Activated naive CD8-positive, alpha-beta T cell treated with anti-CD3 and anti-CD28 coated beads for 36 hours (primary cell): ENCODE measurements around the gene XYLT1. TPM values are rescaled to one million over a fixed set of nuclear protein-coding genes. Genes with fewer than 3 reads are reported as not detected.

Source experiments
- DNase-seq: peaks from one replicate; pipeline ENCODE4 v3.0.0; 2021
- H3K27ac Mint-ChIP-seq: one replicate; pipeline ENCODE4 v1.8.0; 2022; ENCODE audit warnings: mild to moderate bottlenecking, moderate library complexity, mixed read lengths
- H3K27me3 Mint-ChIP-seq: one replicate; pipeline ENCODE4 v1.8.0; 2022; ENCODE audit warnings: mild to moderate bottlenecking, mixed read lengths
- H3K36me3 Mint-ChIP-seq: one replicate; pipeline ENCODE4 v1.8.0; 2021; ENCODE audit warnings: mild to moderate bottlenecking, mixed read lengths
- H3K4me1 Mint-ChIP-seq: one replicate; pipeline ENCODE4 v1.8.0; 2021; ENCODE audit warnings: mixed read lengths
- H3K4me3 Mint-ChIP-seq: one replicate; pipeline ENCODE4 v1.8.0; 2022; ENCODE audit warnings: mild to moderate bottlenecking, moderate library complexity, mixed read lengths
- H3K9me3 Mint-ChIP-seq: one replicate; pipeline ENCODE4 v1.8.0; 2022; ENCODE audit warnings: mixed read lengths
- total RNA-seq, 2 experiments: library from RNA; stranded (reverse); gene quantifications; one replicate each; pipeline ENCODE4 v1.2.3, GENCODE V29; 2021

XYLT1 gene
- total RNA-seq, 2 experiments from 2014 or later = 4.1 to 4.6 TPM

DNA sequence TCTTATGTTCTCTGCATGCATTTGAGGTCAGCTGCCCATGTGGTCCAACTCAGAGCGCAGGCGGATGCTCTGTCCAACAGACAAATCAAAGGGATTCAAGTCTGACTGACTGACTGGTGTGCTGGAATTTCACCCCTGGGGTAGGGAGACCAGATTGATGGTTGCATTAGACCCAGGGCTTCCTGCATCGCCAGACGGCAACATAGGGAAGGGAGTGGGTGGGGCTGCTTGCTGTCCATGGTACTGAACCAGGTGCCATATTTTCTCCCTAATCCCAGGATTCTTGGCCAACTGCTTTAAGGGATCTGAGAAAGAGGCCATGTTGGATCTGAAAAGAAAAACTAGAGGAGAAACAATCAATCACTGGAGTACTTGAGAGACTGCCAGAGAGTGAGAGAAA is 332.0 kb downstream of the XYLT1 start:
- Mint-ChIP-seq H3K27ac (no peak overlapping the region), H3K36me3 (peaks cover 25% of the 10 kb centered on the region), H3K4me1 (peaks cover 10% of the 10 kb centered on the region), H3K9me3 (peaks cover 1% of the 10 kb centered on the region), H3K4me3 (no peak overlapping the region), H3K27me3 (no peaks in the 10 kb centered on the region)
- no peak for DNase-seq

DNA sequence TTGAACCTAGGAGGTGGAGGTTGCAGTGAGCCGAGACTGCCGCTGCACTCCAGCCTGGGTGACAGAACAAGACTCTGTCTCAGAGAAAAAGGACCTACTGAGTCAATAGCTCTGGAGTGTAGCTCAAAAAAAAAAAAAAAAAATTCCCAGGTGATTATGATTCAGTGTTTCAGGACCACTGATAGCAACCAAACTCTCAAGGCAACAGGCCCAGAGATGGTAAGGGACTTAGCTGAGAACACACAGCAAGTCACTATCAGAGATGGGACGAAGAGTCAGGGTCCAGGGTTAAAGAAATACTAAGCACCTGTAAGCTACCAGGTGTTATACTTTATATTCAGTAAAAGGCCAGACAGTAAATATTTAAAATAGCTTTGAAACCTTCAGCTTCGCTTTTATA is 335.3 kb downstream of the XYLT1 start:
- Mint-ChIP-seq H3K9me3 (peaks cover 1% of the 10 kb centered on the region), H3K4me1 (peaks cover 25% of the 10 kb centered on the region), H3K27ac (no peak overlapping the region), H3K36me3 (peaks cover 28% of the 10 kb centered on the region), H3K27me3 (no peaks in the 10 kb centered on the region), H3K4me3 (no peak overlapping the region)
- no peak for DNase-seq

DNA sequence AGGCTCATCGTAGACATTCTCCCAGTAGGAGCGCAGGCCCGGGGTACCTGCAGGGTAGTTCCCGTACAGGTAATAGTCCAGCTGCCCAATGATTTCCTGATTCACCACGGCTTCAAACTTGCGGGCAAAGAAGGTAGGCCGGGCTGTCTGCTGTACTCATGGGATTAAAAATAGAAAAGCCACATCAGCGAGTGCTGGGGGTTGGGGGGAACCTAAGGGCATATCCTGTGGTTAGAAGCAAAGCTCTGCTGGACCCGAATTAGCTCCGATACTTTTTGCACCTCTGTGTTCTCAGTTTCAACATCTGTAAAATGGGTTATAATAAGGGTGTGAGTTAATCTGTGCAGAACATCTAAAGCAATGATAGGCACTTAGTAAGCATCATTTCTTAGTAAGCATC is 336.2 kb downstream of the XYLT1 start:
- H3K9me3 Mint-ChIP-seq = peaks cover 1% of the 10 kb centered on the region
- peaks cover 26% of the 10 kb centered on the region for H3K36me3 Mint-ChIP-seq
- H3K27me3 Mint-ChIP-seq = no peaks in the 10 kb centered on the region
- no peak overlapping the region for H3K27ac Mint-ChIP-seq
- no peak for DNase-seq
- no peak overlapping the region for H3K4me3 Mint-ChIP-seq
- peaks cover 25% of the 10 kb centered on the region for H3K4me1 Mint-ChIP-seq

DNA sequence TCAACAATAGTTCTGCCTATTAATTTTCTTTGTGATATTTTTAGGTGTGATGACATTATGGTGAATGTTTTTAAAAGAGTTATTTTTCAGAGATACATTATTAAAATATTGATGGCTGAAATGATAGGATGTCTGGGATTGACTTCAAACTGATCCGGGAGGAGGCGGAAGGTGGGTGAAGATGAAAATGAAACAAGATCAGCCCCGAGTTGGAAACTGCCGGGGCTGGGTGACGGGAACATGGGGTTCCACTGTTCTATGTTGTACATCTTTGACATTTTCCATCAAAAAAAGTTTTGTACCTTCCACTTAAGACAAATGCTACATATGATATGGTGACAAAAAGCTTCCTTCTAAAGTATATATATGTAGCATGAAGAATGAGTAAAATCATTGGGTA is 336.9 kb downstream of the XYLT1 start:
- Mint-ChIP-seq H3K4me1 (peaks cover 25% of the 10 kb centered on the region), H3K4me3 (no peak overlapping the region), H3K27me3 (no peaks in the 10 kb centered on the region), H3K9me3 (peaks cover 1% of the 10 kb centered on the region), H3K36me3 (peaks cover 18% of the 10 kb centered on the region), H3K27ac (no peak overlapping the region)
- DNase-seq = no peak

DNA sequence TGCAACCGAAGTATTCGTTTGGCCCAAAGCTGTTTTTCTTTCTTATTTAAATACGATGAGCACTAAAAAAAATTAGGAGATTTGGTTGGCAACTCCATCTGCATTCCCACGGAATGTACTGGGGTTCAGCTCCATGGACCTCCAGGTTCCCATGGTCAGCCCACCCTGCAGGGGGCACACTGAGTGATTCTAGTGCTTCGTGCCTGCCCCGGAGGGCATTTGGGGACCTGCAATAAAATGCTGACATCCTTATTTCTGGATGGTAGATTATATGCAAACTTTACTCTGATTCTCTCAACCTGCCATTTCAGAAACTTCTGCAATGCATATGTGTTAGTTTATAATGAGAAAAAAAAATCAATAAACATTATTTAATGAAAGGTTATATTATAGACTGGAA is 339.4 kb downstream of the XYLT1 start:
- DNase-seq = no peak
- Mint-ChIP-seq H3K4me1 (peaks cover 25% of the 10 kb centered on the region), H3K9me3 (no peaks in the 10 kb centered on the region), H3K36me3 (peaks cover 14% of the 10 kb centered on the region), H3K27ac (no peak overlapping the region), H3K4me3 (no peak overlapping the region), H3K27me3 (no peaks in the 10 kb centered on the region)

DNA sequence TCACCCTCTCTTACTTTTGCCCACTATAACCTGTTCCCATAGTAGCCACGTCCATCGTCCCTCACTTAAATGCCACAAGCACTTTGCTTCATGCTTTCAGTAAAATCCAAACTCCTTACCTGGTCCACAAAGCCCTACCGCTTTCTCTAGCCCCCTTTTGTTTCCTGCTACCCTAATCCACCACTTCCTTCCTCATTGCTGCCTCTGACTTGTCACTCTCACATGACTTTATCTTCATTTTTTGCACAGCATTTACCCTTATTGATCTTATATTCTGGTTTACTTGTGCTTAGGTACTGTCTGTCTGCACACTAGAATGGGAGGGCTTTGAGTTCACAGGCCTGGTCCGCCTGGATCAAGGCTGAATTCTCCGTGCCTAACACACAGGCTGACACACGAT is 340.0 kb downstream of the XYLT1 start:
- Mint-ChIP-seq H3K27ac (no peak overlapping the region), H3K4me3 (no peak overlapping the region), H3K4me1 (peaks cover 25% of the 10 kb centered on the region), H3K27me3 (no peaks in the 10 kb centered on the region), H3K36me3 (peaks cover 15% of the 10 kb centered on the region), H3K9me3 (no peaks in the 10 kb centered on the region)
- DNase-seq = no peak

DNA sequence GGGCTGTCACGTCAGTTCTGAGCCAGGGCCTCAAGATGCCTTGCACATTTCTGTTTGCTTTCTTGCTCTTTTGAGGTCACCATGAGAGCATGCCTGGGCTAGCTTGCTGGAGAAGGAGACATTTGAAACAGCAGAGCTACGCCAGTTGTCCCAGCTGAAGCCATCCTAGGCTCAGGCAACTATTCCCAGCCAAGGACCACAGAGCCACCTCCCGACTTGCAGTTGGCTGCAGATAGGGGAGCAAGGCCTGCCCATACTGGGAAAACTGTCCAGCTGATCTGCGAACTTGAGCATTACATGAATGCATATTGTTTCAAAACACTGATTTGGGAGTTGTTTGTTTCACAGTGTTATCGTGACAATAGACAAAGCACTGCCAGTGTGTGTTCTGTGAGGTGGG is 340.8 kb downstream of the XYLT1 start:
- no peak for DNase-seq
- Mint-ChIP-seq H3K36me3 (peaks cover 23% of the 10 kb centered on the region), H3K9me3 (no peaks in the 10 kb centered on the region), H3K27me3 (no peaks in the 10 kb centered on the region), H3K4me3 (no peak overlapping the region), H3K4me1 (peaks cover 23% of the 10 kb centered on the region), H3K27ac (no peak overlapping the region)

DNA sequence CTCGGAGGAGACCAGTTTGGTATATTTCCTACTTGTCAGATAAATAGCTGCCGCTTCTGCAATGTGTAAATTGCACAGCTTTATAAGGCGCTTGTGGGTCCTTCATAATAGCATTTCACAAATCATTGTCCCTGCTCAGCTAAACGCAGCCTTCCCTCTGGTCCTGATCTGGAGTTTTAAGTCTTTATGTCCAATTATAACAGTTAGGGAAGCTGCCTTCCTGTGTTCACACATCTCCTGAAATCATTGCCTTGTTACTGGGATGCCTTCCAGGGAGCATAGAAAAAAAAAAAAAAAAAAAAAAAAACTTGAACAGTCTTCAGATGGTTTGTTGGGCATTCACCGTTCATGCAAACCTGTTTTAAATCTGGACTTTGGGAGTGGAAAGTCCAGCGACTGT is 342.0 kb downstream of the XYLT1 start:
- Mint-ChIP-seq H3K36me3 (peaks cover 26% of the 10 kb centered on the region), H3K27ac (no peak overlapping the region), H3K9me3 (no peaks in the 10 kb centered on the region), H3K27me3 (no peaks in the 10 kb centered on the region), H3K4me3 (no peak overlapping the region), H3K4me1 (peaks cover 15% of the 10 kb centered on the region)
- DNase-seq = no peak

DNA sequence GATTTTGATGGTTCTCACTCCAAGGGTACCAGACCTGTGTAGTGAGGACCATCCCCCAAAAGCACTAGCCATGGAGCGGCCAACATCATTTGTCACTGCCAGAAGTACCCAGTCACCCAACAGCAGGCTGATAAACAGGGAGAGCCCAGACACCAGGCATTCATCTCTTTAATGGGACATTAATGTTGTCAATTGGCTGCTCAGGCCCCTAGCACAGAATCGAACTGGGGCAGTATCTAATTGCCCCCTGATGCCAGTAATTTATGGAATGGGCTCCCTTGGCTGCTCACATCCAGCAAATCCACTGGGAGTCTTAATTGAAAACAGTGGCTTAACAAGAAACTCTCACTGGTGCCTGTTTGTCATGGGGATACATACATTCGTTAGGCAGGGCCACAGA is 344.6 kb downstream of the XYLT1 start:
- Mint-ChIP-seq H3K4me1 (peaks cover 7% of the 10 kb centered on the region), H3K27ac (no peak overlapping the region), H3K36me3 (peaks cover 28% of the 10 kb centered on the region), H3K27me3 (no peaks in the 10 kb centered on the region), H3K9me3 (no peaks in the 10 kb centered on the region), H3K4me3 (no peak overlapping the region)
- no peak for DNase-seq

DNA sequence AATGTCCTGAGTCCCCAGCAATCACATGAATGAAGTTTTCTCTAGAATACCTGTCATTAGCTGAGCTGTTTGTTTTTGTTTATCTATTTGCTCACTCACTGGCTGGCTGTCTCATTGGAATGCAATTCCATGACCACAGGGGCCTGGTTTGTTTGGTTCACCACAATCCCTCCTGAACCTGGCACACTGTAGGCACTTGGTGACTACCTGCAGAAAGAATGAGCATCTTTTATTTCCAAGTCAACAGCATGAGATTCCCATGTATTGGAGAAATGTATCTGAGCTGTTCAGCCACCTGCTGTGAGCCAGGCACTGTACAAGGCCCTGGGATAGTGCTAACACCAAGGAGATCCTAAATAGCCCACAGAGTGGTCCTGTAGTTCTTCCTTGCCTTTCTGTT is 345.1 kb downstream of the XYLT1 start:
- H3K36me3 Mint-ChIP-seq = peaks cover 28% of the 10 kb centered on the region
- H3K9me3 Mint-ChIP-seq = no peaks in the 10 kb centered on the region
- H3K27ac Mint-ChIP-seq = no peak overlapping the region
- H3K4me1 Mint-ChIP-seq = peaks cover 2% of the 10 kb centered on the region
- no peak for DNase-seq
- H3K27me3 Mint-ChIP-seq = no peaks in the 10 kb centered on the region
- H3K4me3 Mint-ChIP-seq = no peak overlapping the region

DNA sequence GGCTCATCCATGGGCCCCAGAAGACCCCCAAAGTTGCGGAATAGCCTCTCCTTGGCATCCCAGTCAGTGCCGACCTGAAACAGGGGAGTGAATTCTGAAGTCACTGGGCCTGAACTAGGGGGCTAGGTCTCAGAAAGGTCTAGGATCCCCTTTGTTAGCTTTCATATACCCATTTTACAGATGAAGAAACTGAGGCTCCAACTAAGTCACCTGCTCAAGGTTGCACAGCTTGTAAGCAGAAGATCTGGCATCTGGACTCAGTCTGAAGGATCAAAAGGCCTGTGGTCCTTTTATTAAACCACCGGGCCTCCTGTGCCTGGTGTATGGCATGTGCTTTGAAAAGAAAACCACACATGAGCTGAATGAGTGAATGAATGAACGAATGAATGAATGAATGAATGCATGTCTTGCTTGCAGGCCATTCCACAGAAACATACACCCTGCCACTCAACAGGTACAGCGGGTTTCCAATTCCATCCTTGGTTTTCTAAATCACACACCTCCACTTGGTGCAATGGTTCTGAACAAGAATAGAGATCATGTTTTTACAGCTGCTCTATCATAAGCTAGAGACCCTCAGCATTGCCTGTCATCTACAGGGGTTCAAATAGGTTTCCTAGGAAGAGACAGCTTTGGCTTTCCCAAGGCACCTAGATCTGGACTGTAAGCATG is 352.7 kb downstream of the XYLT1 start:
- Mint-ChIP-seq H3K4me3 (no peak overlapping the region), H3K27me3 (no peaks in the 10 kb centered on the region), H3K4me1 (peaks cover 1% of the 10 kb centered on the region), H3K9me3 (no peaks in the 10 kb centered on the region), H3K27ac (no peak overlapping the region), H3K36me3 (peaks cover 9% of the 10 kb centered on the region)
- no peak for DNase-seq

DNA sequence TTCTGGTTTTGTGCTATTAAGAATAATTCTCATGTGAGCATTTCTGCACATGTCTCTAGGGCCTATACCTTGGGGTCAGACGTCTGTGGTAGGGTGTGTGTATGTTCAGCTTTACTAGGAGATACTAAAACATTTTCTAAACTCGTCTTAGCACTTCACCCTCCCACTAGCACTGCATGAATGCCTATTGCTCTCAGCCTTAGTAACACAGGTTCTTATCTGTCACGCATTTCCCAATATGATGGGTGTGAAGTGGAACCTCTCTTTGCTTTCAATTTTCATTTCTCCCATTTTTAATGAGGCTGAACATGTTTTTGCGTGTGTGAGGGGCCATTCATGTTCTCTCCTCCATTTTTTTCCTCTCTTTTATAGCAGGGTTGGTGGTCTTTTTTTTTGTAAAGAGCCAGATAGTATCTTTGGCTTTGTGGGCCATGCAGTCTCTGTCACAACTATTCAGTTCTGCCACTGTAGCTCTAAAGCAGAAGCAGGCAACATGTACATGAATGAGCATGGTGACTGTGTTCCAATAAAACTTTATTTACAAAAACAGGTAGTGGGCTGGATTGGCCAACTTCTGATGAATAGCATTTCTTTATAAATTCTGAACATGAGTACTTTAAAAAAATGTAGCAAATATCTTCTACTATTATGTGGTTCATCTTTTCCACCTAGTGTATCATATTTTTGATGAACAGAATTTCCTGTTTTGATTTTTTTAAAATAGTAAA is 354.0 kb downstream of the XYLT1 start:
- Mint-ChIP-seq H3K9me3 (no peaks in the 10 kb centered on the region), H3K36me3 (peaks cover 9% of the 10 kb centered on the region), H3K4me3 (no peak overlapping the region), H3K27ac (no peak overlapping the region), H3K4me1 (peaks cover 1% of the 10 kb centered on the region), H3K27me3 (no peaks in the 10 kb centered on the region)
- DNase-seq = no peak

DNA sequence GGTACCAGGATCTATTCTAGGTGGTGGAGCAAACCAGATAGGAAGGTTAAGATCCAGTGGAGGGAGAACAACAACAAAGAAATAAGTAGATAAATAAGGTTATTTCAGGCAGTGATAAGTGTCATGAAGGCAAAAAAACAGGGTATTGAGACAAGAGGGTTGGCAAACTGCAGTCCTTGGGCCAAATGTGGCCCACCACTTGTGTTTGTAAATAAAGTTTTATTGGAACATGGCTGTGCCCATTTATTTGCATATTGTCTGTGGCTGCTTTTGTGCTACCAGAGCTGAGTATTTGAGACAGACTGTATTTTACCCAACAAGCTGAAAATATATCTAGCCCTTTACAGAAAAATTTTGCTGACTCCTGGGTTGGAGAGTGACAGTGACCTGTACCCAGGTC is 361.3 kb downstream of the XYLT1 start:
- Mint-ChIP-seq H3K4me3 (no peak overlapping the region), H3K27ac (no peak overlapping the region), H3K27me3 (no peaks in the 10 kb centered on the region), H3K9me3 (no peaks in the 10 kb centered on the region), H3K4me1 (peaks cover 15% of the 10 kb centered on the region), H3K36me3 (peaks cover 16% of the 10 kb centered on the region)
- DNase-seq = no peak

DNA sequence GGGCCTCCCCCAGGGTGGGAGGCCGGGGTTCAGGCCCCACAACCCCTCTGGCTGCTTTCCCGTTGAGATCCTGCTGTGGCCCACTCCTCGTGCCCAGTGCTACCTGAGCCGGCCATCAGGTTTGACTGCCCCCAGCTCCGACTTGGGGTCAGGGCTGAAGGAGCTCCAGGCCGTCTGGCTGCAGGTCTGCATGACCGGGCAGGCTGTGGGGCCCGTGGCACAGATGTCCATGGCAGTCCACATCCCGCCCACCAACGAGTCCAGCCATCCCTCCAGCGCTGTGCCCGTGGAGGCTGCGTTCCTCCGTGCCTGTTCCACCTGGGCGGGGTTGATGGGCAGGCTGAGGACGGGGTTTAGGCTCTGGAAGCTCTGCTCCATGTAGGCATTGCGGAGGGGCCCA is 362.2 kb downstream of the XYLT1 start:
- Mint-ChIP-seq H3K27me3 (no peaks in the 10 kb centered on the region), H3K27ac (no peak overlapping the region), H3K4me1 (peaks cover 15% of the 10 kb centered on the region)

DNA sequence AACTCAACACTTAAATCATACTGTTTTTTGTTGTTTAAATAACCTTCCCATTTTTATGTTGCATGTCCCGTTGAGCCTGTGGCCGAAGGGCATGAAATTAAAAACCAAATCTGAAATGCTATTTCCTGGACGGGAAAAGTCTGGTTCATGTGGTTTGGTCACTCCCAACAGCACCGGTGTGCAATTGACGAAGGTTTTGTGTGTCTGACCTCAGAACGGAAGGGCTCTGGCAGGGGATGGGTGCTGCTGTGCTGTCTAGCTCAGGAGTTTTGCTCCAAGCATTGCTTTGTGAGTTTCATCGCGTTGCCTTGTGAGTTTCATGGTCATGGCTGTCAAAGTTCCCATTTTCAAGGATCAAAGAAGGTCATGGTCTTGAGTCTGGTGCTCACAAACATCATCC is 363.3 kb downstream of the XYLT1 start:
- Mint-ChIP-seq H3K4me1 (peaks cover 15% of the 10 kb centered on the region), H3K4me3 (no peak overlapping the region), H3K27ac (no peak overlapping the region)

More for the DNA sequence above, 362.2 kb downstream of the XYLT1 start:
- Mint-ChIP-seq H3K36me3 (peaks cover 16% of the 10 kb centered on the region), H3K9me3 (no peaks in the 10 kb centered on the region), H3K4me3 (no peak overlapping the region)
- DNase-seq = no peak

DNA sequence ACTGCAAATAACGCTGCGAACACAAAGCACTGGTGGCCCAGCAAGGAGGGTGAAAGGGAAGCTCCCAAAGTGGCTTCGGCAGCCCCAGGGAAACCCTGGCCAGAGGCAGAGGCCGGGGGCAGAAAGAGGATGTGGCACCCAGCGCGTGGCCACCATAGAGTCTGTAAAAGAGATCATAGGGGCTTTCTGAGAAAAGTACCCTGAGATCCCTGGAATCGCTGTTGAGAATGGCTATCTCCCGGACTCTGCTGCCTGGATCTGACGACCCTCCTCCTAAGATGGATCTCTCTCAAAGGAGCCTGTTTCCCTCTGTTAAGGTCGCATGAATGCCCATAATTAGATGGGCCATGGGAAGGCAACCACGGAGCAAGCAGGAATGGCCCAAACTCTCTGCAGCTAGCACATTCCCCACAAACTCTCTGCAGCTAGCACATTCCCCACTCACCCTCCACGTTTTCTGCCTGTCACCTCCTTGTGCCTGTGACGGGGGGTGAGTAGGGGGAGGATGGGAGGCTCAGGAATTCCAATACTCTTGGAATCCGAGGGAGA is 364.4 kb downstream of the XYLT1 start:
- Mint-ChIP-seq H3K36me3 (peaks cover 16% of the 10 kb centered on the region), H3K4me3 (no peak overlapping the region), H3K27ac (no peak overlapping the region), H3K4me1 (peaks cover 15% of the 10 kb centered on the region), H3K27me3 (no peaks in the 10 kb centered on the region), H3K9me3 (peaks cover 3% of the 10 kb centered on the region)
- no peak for DNase-seq

More for the DNA sequence above, 363.3 kb downstream of the XYLT1 start:
- Mint-ChIP-seq H3K36me3 (peaks cover 16% of the 10 kb centered on the region), H3K27me3 (no peaks in the 10 kb centered on the region), H3K9me3 (no peaks in the 10 kb centered on the region)
- DNase-seq = no peak
